Cardiac muscle cell (in vitro differentiated cells and primary cell): Measurements from ENCODE around the gene LDLRAD4. TPM values are rescaled to one million over a fixed set of nuclear protein-coding genes. Genes with fewer than 3 reads are reported as not detected.
A peak's percentile ranks its signal among the peaks of the same experiment; 100 is the strongest.

ENCODE experiments used
- DNase-seq, 2 donors: peaks; one replicate each; pipeline versions ENCODE4 v3.0.0 to v3.0.0-alpha.2; 2010 to 2017; ENCODE audit warnings: low read depth in 1 of 2, low spot score in 1 of 2
- H3K27ac ChIP-seq: fragments of 200-600 bp; sonication (generic); 2 replicates; pipeline ENCODE4 v1.5.1; 2016
- H3K27me3 ChIP-seq: fragments of 200-600 bp; sonication (generic); 2 replicates; pipeline ENCODE4 v1.6.0; 2016; ENCODE audit warnings: control low read depth
- H3K36me3 ChIP-seq: fragments of 200-600 bp; sonication (generic); 2 replicates; pipeline ENCODE4 v1.5.1; 2016; ENCODE audit warnings: control low read depth
- H3K4me1 ChIP-seq: fragments of 200-600 bp; sonication (generic); 2 replicates; pipeline ENCODE4 v1.8.1; 2017; ENCODE audit warnings: low read depth, mild to moderate bottlenecking, mixed run types
- H3K4me3 ChIP-seq: fragments of 200-600 bp; sonication (generic); 2 replicates; pipeline ENCODE4 v1.5.1; 2016; ENCODE audit warnings: mild to moderate bottlenecking
- H3K9me3 ChIP-seq: fragments of 200-600 bp; sonication (generic); 2 replicates; pipeline ENCODE4 v1.5.1; 2017; ENCODE audit warnings: low read depth, mild to moderate bottlenecking, control low read depth
- CTCF ChIP-seq: IDR thresholded peaks from 2 replicates; pipeline ENCODE4 v1.5.1; 2012; ENCODE audit warnings: low read depth, mild to moderate bottlenecking, low read length
- polyA plus RNA-seq: library from polyadenylated mRNA; unstranded; fragments of >200 nt; fragmentation: Nextera tagmentation; extraction: Ambion mirVana; gene quantifications from 2 replicates; pipeline ENCODE4 v1.2.1, GENCODE V29; 2016
- total RNA-seq: library from RNA; depleted of rRNA; stranded (reverse); fragments of >200 nt; gene quantifications from 2 replicates; pipeline ENCODE4 v1.2.3, GENCODE V29; 2016

Gene LDLRAD4
- total and polyA plus RNA-seq, 2 experiments from 2014 or later: 10.5 to 11.5 TPM

GRCh38 chr18:13527256-13527655 is 308.7 kb downstream of the LDLRAD4 start:
- H3K36me3 ChIP-seq: no peaks in the 10 kb centered on the region
- H3K4me3 ChIP-seq: no peak overlapping the region
- no peaks in the 10 kb centered on the region for H3K4me1 ChIP-seq
- DNase-seq: no peak
- no peak overlapping the region for H3K27ac ChIP-seq
- H3K27me3 ChIP-seq: no peaks in the 10 kb centered on the region
- no peak for TF ChIP-seq CTCF
- H3K9me3 ChIP-seq: no peaks in the 10 kb centered on the region

GRCh38 chr18:13527730-13528129 is 309.2 kb downstream of the LDLRAD4 start:
- no peak for DNase-seq
- Histone ChIP-seq H3K27me3 (no peaks in the 10 kb centered on the region), H3K4me1 (no peaks in the 10 kb centered on the region), H3K27ac (no peak overlapping the region), H3K9me3 (no peaks in the 10 kb centered on the region), H3K4me3 (no peak overlapping the region), H3K36me3 (no peaks in the 10 kb centered on the region)
- no peak for TF ChIP-seq CTCF

- Histone ChIP-seq H3K4me1 (no peaks in the 10 kb centered on the region), H3K4me3 (no peak overlapping the region), H3K27ac (no peak overlapping the region), H3K9me3 (no peaks in the 10 kb centered on the region), H3K36me3 (no peaks in the 10 kb centered on the region), H3K27me3 (no peaks in the 10 kb centered on the region)
- no peak for TF ChIP-seq CTCF
- no peak for DNase-seq
Measured at GRCh38 chr18:13528739-13529392, 310.3 kb downstream of the LDLRAD4 start.

GRCh38 chr18:13530033-13530878 is 311.7 kb downstream of the LDLRAD4 start:
- H3K9me3 ChIP-seq: no peaks in the 10 kb centered on the region
- no peaks in the 10 kb centered on the region for H3K27me3 ChIP-seq
- TF ChIP-seq CTCF: no peak
- H3K36me3 ChIP-seq: no peaks in the 10 kb centered on the region
- no peaks in the 10 kb centered on the region for H3K4me1 ChIP-seq
- H3K4me3 ChIP-seq: no peak overlapping the region
- DNase-seq: no peak
- H3K27ac ChIP-seq: no peak overlapping the region

GRCh38 chr18:13530879-13531387 is 312.4 kb downstream of the LDLRAD4 start:
- peak; percentile 51 for TF ChIP-seq CTCF
- Histone ChIP-seq H3K9me3 (no peaks in the 10 kb centered on the region), H3K27me3 (no peaks in the 10 kb centered on the region), H3K27ac (no peak overlapping the region), H3K4me3 (no peak overlapping the region), H3K4me1 (no peaks in the 10 kb centered on the region), H3K36me3 (no peaks in the 10 kb centered on the region)
- DNase-seq: peak; percentile 56 to 57
